GM18505 (cell line): ENCODE results near the gene KRI1.

ENCODE experiments used
- ATAC-seq: cut with Tn5 transposase; IDR thresholded peaks from one replicate; pipeline ENCODE4 v1.9.1; 2021; ENCODE audit not compliant: unreplicated experiment
- POLR2A ChIP-seq: IDR thresholded peaks from 4 replicates; pipeline ENCODE4 v1.6.1; 2011; ENCODE audit warnings: borderline replicate concordance; ENCODE audit not compliant: insufficient read depth, insufficient read length; ENCODE audit errors: extremely low read depth

Gene KRI1

DNA sequence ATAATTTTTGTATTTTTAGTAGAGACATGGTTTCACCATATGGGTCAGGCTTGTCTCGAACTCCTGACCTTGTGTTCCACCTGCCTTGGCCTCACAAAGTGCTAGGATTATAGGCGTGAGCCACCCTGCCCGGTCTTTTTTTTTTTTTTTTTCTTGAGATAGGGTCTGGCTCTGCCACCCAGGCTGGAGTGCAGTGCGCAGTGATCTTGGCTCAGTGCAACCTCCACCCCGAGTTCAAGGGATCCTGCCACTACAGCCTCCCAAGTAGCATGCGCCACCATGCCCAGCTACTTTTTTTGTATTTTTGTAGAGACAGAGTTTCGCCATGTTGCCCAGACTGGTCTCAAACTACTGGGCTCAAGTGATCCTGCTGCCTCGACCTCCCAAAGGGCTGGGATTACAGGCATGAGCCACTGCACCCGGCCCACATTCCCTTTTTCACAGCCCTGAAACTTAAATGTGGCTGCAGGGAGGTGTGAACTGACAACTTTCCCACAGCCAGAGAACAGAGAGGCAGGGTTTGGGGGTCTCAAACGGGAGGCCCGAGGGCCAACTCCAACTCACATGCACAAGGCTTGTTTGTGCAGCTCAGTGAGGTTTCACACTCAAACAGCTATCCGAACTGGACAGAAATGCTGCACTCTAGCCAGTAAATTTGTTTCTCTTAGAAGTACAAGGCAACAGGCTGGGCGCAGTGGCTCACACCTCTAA, 44.2 kb downstream of the KRI1 start:
- TF ChIP-seq POLR2A = no peak
- no peak for ATAC-seq

DNA sequence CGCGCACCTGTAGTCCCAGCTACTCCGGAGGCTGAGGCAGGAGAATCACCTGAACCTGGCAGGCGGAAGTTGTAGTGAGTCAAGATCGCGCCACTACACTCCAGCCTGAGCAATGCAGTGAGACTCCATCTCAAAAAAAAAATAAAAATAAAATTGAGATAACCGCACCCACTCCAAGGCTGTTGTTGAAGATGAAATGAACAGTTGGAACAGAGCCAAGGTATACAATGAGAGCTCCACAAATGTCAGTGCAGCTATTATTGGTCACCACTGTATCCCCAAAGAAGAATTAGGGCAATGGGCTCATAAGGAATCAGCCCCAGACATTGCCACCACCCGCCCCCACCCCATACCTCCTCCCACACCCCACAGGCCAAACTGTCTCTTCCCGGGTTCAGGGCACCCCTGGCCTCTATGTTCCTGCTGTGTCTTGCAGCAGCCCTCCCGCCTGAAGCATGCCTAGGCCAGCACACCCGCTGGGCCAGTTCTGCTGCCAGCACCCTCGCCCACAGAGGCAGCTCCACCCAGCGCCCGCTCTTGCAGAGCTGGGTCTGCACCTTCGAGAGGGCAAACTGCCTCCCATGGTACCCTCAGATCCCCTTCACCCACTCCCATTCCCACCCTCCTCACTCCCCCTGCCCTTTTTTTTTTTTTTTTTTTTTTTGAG, 45.0 kb downstream of the KRI1 start:
- no peak for ATAC-seq
- no peak for TF ChIP-seq POLR2A

DNA sequence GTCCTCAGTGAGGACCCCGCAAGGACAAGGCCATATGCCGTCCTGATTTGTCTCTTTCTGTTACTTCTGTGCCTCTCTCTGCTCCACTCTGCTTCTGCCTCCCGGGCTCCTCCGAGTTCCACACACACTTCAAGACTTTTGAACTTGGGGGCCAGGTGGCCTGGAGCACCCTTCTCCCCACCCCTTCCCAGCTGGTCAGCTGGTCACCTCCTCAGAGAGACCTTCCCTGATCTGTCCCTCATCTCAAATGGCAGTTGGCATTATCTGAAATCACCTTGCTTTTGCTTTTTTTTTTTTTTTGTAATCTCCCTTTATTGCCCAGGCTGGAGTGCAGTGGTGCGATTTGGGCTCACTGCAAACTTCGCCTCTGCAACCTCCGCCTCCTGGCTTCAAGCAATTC, 46.4 kb downstream of the KRI1 start:
- no peak for ATAC-seq
- TF ChIP-seq POLR2A = no peak

DNA sequence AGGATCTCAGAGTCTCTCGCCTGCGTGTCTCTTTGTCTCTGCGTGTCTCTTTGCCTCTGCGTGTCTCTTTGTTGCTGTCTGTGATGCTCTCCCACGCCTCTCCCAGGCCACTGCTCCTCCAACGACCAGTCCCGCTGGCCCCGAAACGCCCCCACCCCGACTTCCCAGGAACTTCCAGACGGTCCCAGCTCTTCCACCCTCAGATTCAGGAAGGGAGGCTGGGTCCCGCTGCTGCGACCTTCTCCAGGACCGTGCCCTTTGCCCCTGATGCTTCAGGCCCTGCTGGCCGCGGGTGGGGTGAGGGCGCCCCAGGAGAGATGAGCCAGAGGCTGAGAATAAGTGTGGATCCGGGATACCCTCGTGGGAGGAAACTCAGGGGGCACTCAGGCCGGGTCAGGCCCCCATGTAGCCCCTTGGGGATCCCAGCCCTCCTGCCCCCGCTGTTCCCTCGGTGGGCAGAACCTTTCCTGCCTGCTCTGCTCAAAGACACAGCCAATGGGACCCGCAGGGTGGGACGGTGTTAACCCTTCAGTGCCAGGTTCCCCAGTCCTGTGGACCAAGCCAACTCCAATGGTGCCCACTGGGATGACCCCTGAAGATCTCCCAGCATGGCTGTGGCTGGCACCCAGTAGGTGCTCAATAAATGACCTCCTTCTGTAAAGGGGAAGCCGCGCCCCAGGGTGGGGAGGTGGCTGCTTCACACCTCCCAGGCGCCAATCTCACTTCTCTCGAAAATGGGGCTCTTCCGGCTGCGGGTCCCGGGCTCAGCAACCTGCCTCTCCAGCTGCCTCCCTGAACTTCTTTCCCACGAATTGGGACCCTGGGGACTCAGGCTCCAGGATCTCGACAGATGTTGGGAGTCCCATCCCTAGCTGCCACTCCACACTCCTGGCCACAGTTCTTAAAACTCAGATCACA, 47.1 kb downstream of the KRI1 start:
- TF ChIP-seq POLR2A = no peak
- no peak for ATAC-seq

DNA sequence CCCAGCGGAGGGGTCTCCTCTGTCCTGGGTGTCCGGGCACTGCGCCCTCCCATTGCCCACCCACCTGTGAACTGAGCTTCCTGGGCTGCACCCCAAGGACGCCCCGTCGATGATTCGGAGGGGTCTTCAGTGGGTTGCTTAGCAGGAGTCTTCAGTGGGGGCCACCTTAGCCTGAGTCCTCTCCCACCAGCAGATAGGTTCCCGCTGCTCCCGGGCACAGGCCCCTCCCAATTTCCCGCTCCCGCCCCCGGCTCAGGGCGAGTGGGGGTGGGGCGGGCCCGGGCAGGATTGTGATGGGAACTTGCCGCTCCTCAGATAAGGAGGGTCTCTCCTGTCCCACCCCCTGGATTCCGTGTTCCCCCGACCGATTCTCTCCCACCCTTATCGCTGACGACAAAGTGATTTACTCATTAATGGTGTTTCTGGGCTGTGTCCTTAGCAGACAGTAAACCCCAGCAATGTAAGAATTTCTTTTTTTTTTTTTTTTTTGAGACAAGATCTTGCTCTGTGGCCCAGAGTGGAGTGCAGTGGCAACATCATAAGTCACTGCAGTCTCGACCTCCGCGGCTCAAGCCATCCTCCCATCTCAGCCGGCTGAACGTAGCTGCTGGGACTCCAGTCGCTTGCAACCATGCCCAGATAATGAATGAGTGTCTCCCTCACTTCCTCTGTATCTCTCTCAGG, 47.9 kb downstream of the KRI1 start:
- no peak for ATAC-seq
- no peak for TF ChIP-seq POLR2A

DNA sequence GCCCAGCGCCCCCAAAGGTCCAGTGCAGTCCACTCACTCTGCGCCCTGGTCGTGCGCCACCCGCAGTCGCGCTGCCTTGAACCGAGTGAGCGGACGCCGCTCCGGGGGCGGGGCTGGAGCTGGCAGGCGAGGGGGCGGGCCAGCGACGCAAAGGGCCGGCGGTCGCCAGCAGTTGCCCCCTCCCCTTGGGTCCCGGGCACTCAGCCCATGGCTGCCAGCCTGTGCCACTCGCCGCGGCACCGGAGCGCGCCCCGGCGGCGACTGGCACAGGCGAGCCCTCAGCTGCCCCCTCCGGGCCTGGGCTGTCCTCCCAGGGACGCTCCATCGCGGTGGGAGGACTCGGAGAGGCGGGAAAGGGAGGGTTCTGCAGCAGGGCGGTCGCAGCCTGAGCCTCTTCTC, 48.5 kb downstream of the KRI1 start, which contains the start of gene S1PR5:
Gene S1PR5 (minus strand): TSS at position 87 of the 399 bp plus-strand sequence. CDS start 2,436 bp downstream, outside the sequence.
- no peak for TF ChIP-seq POLR2A

DNA sequence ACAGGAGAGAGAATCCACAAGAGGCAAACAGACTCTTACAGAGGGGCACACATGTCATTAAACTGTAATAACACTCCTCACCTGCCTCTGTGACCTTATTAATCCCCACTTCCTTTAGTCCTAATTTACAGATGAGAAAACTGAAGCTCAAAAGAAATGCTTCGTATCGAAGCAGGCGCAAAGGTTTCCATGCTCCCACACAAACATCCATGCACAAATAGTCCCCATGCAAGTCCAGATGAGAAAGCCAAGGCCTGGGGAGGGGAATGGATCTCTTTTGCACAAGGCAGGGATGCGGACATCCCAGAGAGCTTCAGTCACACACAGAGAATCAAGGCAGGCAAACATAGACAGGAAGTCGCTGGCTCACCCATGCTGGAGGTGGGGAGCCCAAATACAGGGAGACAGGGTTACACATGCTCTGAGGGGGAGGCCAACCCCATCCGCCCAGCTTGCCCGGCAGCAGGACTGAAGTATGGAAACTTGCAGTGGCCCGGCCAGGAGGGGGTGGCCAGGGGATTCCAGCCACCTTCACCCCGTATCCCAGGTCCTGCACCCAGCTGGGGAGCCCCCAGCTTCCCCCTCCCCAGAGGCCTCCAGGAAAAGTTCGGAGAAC, 49.0 kb downstream of the KRI1 start:
- TF ChIP-seq POLR2A = no peak
- no peak for ATAC-seq

More for the DNA sequence above, 48.5 kb downstream of the KRI1 start, which contains the start of gene S1PR5:
- ATAC-seq = no peak

DNA sequence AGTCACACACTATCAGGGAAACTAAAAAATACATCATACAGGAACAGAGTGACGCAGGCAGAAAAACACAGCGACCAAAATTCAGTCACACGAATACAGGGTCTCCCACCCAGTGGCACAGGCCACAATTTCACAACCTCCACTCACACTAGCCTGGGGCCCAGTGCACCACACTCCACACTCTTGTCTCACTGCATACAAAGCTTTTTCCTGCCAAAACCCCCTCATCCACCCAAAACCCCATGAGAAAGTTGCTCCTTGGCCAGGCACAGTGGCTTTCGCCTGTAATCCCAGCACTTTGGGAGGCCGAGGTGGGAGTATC, 49.8 kb downstream of the KRI1 start:
- ATAC-seq = no peak
- no peak for TF ChIP-seq POLR2A

DNA sequence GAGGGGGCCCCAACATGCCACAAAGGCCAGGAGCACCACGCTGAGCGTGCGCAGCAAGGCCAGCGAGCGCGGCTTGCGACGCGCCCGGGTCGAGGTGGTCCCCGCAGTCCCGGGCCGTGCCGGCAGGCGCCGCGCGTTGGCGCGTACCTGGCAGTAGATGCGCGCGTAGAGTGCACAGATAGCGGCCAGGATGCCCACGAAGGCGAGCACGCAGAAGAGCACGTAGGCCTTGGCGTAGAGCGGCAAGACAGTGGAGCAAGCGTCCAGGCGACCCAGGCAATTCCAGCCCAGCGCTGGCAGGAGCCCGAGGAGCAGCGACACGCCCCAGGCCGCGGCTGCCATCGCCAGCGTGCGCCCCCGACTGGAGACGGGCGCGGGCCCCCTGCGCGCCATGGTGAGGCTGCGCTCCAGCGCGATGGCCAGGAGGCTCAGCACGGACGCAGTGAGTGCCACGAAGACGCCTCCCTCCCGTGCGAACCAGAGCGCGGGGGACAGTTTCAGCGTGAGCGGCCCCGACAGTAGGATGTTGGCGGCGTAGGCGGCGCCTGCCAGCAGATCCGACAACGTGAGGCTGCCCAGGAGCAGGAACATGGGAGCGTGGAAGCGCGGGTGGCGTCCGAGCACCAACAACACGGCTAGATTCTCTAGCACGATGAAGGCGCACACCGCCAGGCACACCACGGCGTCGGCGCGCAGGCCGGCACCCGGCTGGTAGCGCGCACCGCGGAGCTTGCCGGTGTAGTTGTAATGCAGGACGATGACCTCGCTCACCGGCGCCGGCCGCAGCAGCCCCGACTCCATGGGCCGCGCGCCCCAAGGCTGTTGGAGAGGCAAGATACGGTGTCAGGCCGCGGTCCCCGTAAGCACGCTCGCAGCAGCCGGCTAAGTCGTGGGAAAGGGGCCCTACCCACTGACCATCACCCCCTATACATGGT, 51.3 kb downstream of the KRI1 start:
- ATAC-seq = no peak
- TF ChIP-seq POLR2A = no peak

DNA sequence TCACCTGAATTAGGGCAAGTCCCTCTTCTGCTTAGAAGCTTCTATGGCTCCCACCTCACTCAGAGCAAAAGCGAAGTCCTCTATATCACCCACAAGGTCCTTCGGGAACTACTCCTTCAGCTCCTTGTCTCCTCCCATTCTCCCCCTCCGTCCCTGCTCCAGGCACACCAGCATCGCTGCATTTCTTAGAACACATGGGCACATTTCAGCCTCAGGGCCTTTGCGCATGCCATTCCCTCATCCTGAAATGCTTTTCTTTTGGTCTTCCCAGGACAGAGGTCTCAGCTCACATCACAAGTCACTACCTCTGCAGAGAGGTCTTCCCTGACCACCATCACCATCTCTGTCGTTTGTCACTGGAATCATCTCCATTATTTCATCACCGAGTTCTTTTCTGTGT, 52.6 kb downstream of the KRI1 start:
- TF ChIP-seq POLR2A = no peak
- no peak for ATAC-seq

DNA sequence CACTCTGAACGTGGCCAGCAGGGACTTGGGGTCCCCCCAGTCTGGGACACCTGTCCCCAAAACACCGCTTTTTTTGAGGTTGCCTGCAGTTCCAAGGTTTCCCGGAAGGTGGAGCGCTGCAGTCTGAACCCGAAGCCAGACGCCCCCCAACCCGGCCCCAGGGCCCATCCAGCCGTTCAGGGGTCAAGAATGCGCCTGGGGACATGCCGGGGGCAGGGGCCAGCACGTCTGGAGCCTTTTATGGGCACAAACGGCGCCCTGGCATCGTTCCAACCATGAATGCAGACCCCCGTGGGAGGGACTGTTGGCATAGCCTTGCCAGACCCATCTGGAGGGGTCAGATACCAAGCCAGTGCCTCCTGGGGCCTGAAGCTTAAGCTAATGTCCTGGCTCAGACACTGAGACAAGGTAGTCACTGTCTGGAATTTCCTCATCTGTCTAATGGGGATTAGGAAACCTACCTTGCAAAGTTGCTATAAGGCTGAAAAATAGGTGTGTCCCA, 55.5 kb downstream of the KRI1 start:
- no peak for TF ChIP-seq POLR2A

More for the DNA sequence above, 55.5 kb downstream of the KRI1 start:
- ATAC-seq = no peak
